Prostate gland (tissue), 2 donors: ENCODE data around the gene TTC1.

Experiments
- CTCF ChIP-seq, 4 experiments: fragments of 200-600 bp in 2 of 4; fragments of 450-650 bp in 2 of 4; sonication (generic) in 2 of 4; IDR thresholded peaks; 1 replicate in 3 of 4; 2 replicates in 1 of 4; pipeline ENCODE4 v1.5.1; 2016 to 2019; ENCODE audit warnings: antibody characterized with exemption in 4 of 4, mild to moderate bottlenecking in 2 of 4, moderate library complexity in 2 of 4
- POLR2A ChIP-seq: fragments of 450-650 bp; IDR thresholded peaks from one replicate; pipeline ENCODE4 v1.6.1; 2016; ENCODE audit warnings: antibody characterized with exemption, mild to moderate bottlenecking
- POLR2AphosphoS5 ChIP-seq: sonication (generic); formaldehyde crosslinking; IDR thresholded peaks from one replicate; pipeline ENCODE4 v1.6.1; 2017; ENCODE audit warnings: antibody characterized with exemption

- TF ChIP-seq CTCF (IDR thresholded peaks at IDR 0.05) (no peak), POLR2AphosphoS5 (no peak), POLR2A (no peak)
These were observed 31.0 kb downstream of the TTC1 start for GRCh38 chr5:160039810-160040470.
